ENCODE data around the gene GOLGA8M.
"Not testable (repeated sequence)": the region's sequence is repeated elsewhere in the genome, so short reads cannot be mapped to it uniquely, and the experiment has no call there.

- TF ChIP-seq POLR2A (IDR thresholded peaks at IDR 0.05; ENCODE audit: low read depth, low read length); POLR2AphosphoS5 (IDR thresholded peaks at IDR 0.05; ENCODE audit: low read depth, low read length); TAF1 (IDR thresholded peaks at IDR 0.05; ENCODE audit: borderline replicate concordance, low read depth, low read length): not testable (repeated sequence)
Observed at GRCh38 chr15:28672122-28672521, 40.1 kb downstream of the GOLGA8M start.
